Upper lobe of right lung (tissue), 1 donor: Measurements from ENCODE around the gene KCNH8. TPM values are rescaled to one million over a fixed set of nuclear protein-coding genes. Genes with fewer than 3 reads are reported as not detected.

Experiments used
- ATAC-seq: fragments of 200-7000 bp; cut with Tn5 transposase; one replicate; pipeline ENCODE4 v1.9.1; 2020; ENCODE audit warnings: mild to moderate bottlenecking, moderate library complexity
- DNase-seq: peaks from one replicate; pipeline ENCODE4 v3.0.0-alpha.2; 2020
- H3K27ac ChIP-seq: fragments of 200-600 bp; one replicate; pipeline ENCODE4 v1.8.0; 2022
- H3K27me3 ChIP-seq: fragments of 200-600 bp; one replicate; pipeline ENCODE4 v1.8.0; 2022; ENCODE audit warnings: mild to moderate bottlenecking
- H3K36me3 ChIP-seq: fragments of 200-600 bp; one replicate; pipeline ENCODE4 v1.8.0; 2022
- H3K4me1 ChIP-seq: fragments of 200-600 bp; one replicate; pipeline ENCODE4 v1.8.0; 2022
- H3K4me3 ChIP-seq: fragments of 200-600 bp; one replicate; pipeline ENCODE4 v1.8.0; 2022; ENCODE audit warnings: mild to moderate bottlenecking
- H3K9me3 ChIP-seq: fragments of 200-600 bp; one replicate; pipeline ENCODE4 v1.8.0; 2022
- CTCF ChIP-seq: fragments of 200-600 bp; IDR thresholded peaks from one replicate; pipeline ENCODE4 v1.8.0; 2022; ENCODE audit warnings: antibody characterized with exemption
- intact Hi-C: fragments of 100-400 bp; cut with DNase I; formaldehyde crosslinking; loops from one replicate; pipeline ENCODE4 v1.11.0; 2022
- total RNA-seq: library from RNA; stranded (reverse); fragmentation: NEBNext Ultra II Directional; extraction: Animal tissue kit (Norgen Biotek cat#: 25700); gene quantifications from one replicate; pipeline ENCODE4 v1.2.1, GENCODE V29; 2021
- donor health status: DM: no; HTN: yes; CAD: no; lungs with severe emphysema.

Gene KCNH8
- total RNA-seq, 1 donor from 2014 or later = 0.41 TPM

- no peaks in the 10 kb centered on the region for H3K9me3 ChIP-seq
- no peak overlapping the region for H3K27ac ChIP-seq
- H3K36me3 ChIP-seq = no peaks in the 10 kb centered on the region
- H3K4me3 ChIP-seq = no peak overlapping the region
- no peak for TF ChIP-seq CTCF
- intact Hi-C loops = no loop called here
- DNase-seq (no peak), ATAC-seq (no peak)
- H3K27me3 ChIP-seq = no peaks in the 10 kb centered on the region
- H3K4me1 ChIP-seq = no peaks in the 10 kb centered on the region
These were observed 124.8 kb downstream of the KCNH8 start for GRCh38 chr3:19273091-19273490.

- no peak for ATAC-seq
- no peak for DNase-seq
- Histone ChIP-seq H3K4me1 (no peaks in the 10 kb centered on the region), H3K36me3 (no peaks in the 10 kb centered on the region), H3K9me3 (no peaks in the 10 kb centered on the region), H3K27ac (no peak overlapping the region), H3K4me3 (no peak overlapping the region), H3K27me3 (no peaks in the 10 kb centered on the region)
- TF ChIP-seq CTCF = no peak
- intact Hi-C loops = no loop called here
These were observed 126.3 kb downstream of the KCNH8 start for GRCh38 chr3:19274576-19274975.

DNA sequence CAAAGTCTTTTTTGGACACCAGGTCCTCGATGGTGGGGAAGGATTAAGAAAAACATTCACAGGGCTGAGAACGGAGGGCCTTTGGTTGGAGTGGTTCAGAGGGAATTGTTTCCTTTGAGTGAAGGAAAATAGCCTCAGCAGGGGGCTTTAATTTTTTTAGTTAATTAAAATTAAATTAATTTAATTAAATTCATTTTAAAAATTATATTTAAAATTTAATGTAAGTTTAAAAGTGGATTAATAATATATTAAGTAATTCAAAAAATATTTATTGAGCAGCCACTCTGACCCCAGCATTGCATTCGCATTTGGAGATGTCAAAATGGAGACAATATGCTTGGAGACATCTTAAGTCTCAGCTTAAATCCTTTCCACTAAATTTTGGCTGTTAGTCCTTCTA, 136.7 kb downstream of the KCNH8 start:
- Histone ChIP-seq H3K36me3 (no peaks in the 10 kb centered on the region), H3K4me1 (no peaks in the 10 kb centered on the region), H3K27me3 (no peaks in the 10 kb centered on the region), H3K27ac (no peak overlapping the region), H3K4me3 (no peak overlapping the region), H3K9me3 (no peaks in the 10 kb centered on the region)
- no peak for TF ChIP-seq CTCF
- no peak for ATAC-seq
- DNase-seq = no peak
- intact Hi-C loops = no loop called here

GRCh38 chr3:19293295-19293694, 145.0 kb downstream of the KCNH8 start:
- ATAC-seq = no peak
- no peaks in the 10 kb centered on the region for H3K9me3 ChIP-seq
- no peaks in the 10 kb centered on the region for H3K36me3 ChIP-seq
- no peaks in the 10 kb centered on the region for H3K27me3 ChIP-seq
- TF ChIP-seq CTCF = no peak
- H3K4me1 ChIP-seq = no peaks in the 10 kb centered on the region
- H3K4me3 ChIP-seq = no peak overlapping the region
- no peak overlapping the region for H3K27ac ChIP-seq
- intact Hi-C loops = no loop called here
- DNase-seq = no peak

- H3K9me3 ChIP-seq = no peaks in the 10 kb centered on the region
- ATAC-seq (no peak), DNase-seq (no peak)
- no peak for TF ChIP-seq CTCF
- H3K36me3 ChIP-seq = no peaks in the 10 kb centered on the region
- no peak overlapping the region for H3K27ac ChIP-seq
- H3K4me3 ChIP-seq = no peak overlapping the region
- no peaks in the 10 kb centered on the region for H3K4me1 ChIP-seq
- intact Hi-C loops = no loop called here
- H3K27me3 ChIP-seq = no peaks in the 10 kb centered on the region
These were observed 146.9 kb downstream of the KCNH8 start for GRCh38 chr3:19295208-19295607.

DNA sequence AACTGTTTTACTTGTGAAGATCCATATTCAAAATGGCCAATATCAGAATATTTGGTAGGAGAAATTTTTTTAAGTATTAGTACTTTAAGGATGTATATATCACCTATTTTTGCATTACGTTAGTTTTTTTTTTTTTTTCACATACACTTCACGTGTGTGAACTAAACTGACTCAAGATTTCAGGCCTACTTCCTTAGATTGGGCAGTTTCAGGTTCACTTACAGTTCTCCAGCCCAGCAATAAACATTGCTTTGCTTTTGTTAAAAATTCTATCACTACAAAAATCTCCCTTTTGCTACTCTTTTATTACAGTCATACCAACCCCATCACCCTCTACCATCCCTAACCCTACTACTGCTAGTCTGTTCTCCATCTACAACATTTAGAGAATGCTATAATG, 183.6 kb downstream of the KCNH8 start:
- no peak for TF ChIP-seq CTCF
- Histone ChIP-seq H3K4me1 (no peaks in the 10 kb centered on the region), H3K27me3 (no peaks in the 10 kb centered on the region), H3K36me3 (no peaks in the 10 kb centered on the region), H3K27ac (no peak overlapping the region), H3K4me3 (no peak overlapping the region), H3K9me3 (no peaks in the 10 kb centered on the region)
- intact Hi-C loops = no loop called here
- DNase-seq (no peak), ATAC-seq (no peak)
